HL-60 (cell line): ENCODE data around the gene XPNPEP1.

Source experiments
- DNase-seq, 2 experiments: peaks; one replicate each; pipeline ENCODE4 v3.0.0-alpha.2; 2010 to 2020; ENCODE audit warnings: low read depth in 1 of 2, low spot score in 1 of 2
- H3K27ac ChIP-seq: fragments of 250-450 bp; sonication (Bioruptor Pico); replicated peaks from 2 replicates; pipeline ENCODE4 v1.5.1; 2020; ENCODE audit warnings: mild to moderate bottlenecking, moderate library complexity
- H3K27me3 ChIP-seq: fragments of 250-450 bp; sonication (Bioruptor Pico); 2 replicates; pipeline ENCODE4 v1.5.1; 2021; ENCODE audit warnings: mild to moderate bottlenecking, moderate library complexity; ENCODE audit not compliant: insufficient read depth, poor library complexity, severe bottlenecking
- H3K4me3 ChIP-seq: replicated peaks from 2 replicates; pipeline ENCODE4 v1.5.1; 2011; ENCODE audit warnings: mild to moderate bottlenecking, control low read depth, low read length; ENCODE audit not compliant: insufficient read depth
- GABPA ChIP-seq: IDR thresholded peaks from 2 replicates; pipeline ENCODE4 v1.6.1; 2012; ENCODE audit warnings: low read depth
- POLR2AphosphoS5 ChIP-seq: IDR thresholded peaks from 2 replicates; pipeline ENCODE4 v1.6.1; 2012; ENCODE audit warnings: low read depth
- REST ChIP-seq: IDR thresholded peaks from 2 replicates; pipeline ENCODE4 v1.6.1; 2012; ENCODE audit warnings: low read depth; ENCODE audit not compliant: insufficient replicate concordance
- SPI1 ChIP-seq: IDR thresholded peaks from 2 replicates; pipeline ENCODE4 v1.6.1; 2012; ENCODE audit warnings: low read depth, mild to moderate bottlenecking, borderline replicate concordance
- TF ChIP-seq, protein P1 (sequence below): IDR thresholded peaks from one replicate; pipeline ENCODE4 v1.5.1; 2011; ENCODE audit warnings: low read length, control low read depth, inconsistent platforms; ENCODE audit not compliant: insufficient read depth

The XPNPEP1 gene

DNA sequence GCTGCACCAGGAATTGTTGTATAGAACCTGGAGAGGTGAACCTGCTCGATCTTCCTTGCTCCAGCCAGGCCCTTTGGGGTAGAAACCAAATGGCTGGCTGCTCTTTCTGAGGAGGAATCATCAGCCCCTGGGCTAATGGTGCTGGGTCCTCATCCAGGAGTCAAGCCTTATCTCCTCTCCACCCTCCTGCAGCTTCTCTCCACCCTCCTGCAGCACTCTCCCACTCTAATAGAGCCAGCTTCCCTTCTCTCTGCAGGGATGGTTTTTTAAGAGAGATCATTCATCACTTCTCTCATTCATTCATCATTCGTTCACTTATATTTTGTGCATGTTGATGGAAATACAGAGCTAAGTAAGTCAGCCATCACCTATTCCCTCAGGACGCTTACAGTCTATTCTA, 103.5 kb downstream of the XPNPEP1 start:
- DNase-seq = no peak
- H3K27ac ChIP-seq = no peak overlapping the region
- peaks cover 6% of the 10 kb centered on the region for H3K27me3 ChIP-seq
- no peak for TF ChIP-seq GABPA
- TF ChIP-seq POLR2AphosphoS5 = no peak
- TF ChIP-seq, protein P1, sequence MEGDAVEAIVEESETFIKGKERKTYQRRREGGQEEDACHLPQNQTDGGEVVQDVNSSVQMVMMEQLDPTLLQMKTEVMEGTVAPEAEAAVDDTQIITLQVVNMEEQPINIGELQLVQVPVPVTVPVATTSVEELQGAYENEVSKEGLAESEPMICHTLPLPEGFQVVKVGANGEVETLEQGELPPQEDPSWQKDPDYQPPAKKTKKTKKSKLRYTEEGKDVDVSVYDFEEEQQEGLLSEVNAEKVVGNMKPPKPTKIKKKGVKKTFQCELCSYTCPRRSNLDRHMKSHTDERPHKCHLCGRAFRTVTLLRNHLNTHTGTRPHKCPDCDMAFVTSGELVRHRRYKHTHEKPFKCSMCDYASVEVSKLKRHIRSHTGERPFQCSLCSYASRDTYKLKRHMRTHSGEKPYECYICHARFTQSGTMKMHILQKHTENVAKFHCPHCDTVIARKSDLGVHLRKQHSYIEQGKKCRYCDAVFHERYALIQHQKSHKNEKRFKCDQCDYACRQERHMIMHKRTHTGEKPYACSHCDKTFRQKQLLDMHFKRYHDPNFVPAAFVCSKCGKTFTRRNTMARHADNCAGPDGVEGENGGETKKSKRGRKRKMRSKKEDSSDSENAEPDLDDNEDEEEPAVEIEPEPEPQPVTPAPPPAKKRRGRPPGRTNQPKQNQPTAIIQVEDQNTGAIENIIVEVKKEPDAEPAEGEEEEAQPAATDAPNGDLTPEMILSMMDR = no peak
- no peak for TF ChIP-seq SPI1
- TF ChIP-seq REST = no peak
- H3K4me3 ChIP-seq = no peak overlapping the region
